Lower lobe of right lung (tissue), 2 donors: Measurements from ENCODE around the gene ARHGEF28. TPM values are rescaled to one million over a fixed set of nuclear protein-coding genes. Genes with fewer than 3 reads are reported as not detected.

Experiments used
- ATAC-seq, 2 donors: fragments of 200-7000 bp; cut with Tn5 transposase; one replicate each; pipeline ENCODE4 v1.9.1; 2020 to 2022; ENCODE audit warnings: mild to moderate bottlenecking in 2 of 2, moderate library complexity in 2 of 2
- DNase-seq: peaks from one replicate; pipeline ENCODE4 v3.0.0-alpha.2; 2020
- H3K27ac ChIP-seq: fragments of 200-600 bp; one replicate; pipeline ENCODE4 v1.8.0; 2022
- H3K27me3 ChIP-seq: fragments of 200-600 bp; one replicate; pipeline ENCODE4 v1.8.0; 2022; ENCODE audit warnings: low read depth
- H3K36me3 ChIP-seq: fragments of 200-600 bp; one replicate; pipeline ENCODE4 v1.8.0; 2022; ENCODE audit warnings: mild to moderate bottlenecking
- H3K4me1 ChIP-seq: fragments of 200-600 bp; one replicate; pipeline ENCODE4 v1.8.0; 2022
- H3K4me3 ChIP-seq: fragments of 200-600 bp; one replicate; pipeline ENCODE4 v1.8.0; 2022; ENCODE audit warnings: mild to moderate bottlenecking
- H3K9me3 ChIP-seq: fragments of 200-600 bp; one replicate; pipeline ENCODE4 v1.8.0; 2022
- intact Hi-C: fragments of 100-400 bp; cut with DNase I; formaldehyde crosslinking; loops from one replicate; pipeline ENCODE4 v1.11.0; 2022
- total RNA-seq: library from RNA; stranded (reverse); fragmentation: NEBNext Ultra II Directional; extraction: Animal tissue kit (Norgen Biotek cat#: 25700); gene quantifications from one replicate; pipeline ENCODE4 v1.2.1, GENCODE V29; 2021
- TF ChIP-seq, protein P1 (sequence below): fragments of 200-600 bp; IDR thresholded peaks from one replicate; pipeline ENCODE4 v1.8.0; 2022; ENCODE audit warnings: antibody characterized with exemption, mild to moderate bottlenecking
- donor health status: DM: no; HTN: yes; CAD: no; lungs with severe emphysema.

Gene ARHGEF28
- total RNA-seq, 1 donor from 2014 or later = 30.4 TPM

DNA sequence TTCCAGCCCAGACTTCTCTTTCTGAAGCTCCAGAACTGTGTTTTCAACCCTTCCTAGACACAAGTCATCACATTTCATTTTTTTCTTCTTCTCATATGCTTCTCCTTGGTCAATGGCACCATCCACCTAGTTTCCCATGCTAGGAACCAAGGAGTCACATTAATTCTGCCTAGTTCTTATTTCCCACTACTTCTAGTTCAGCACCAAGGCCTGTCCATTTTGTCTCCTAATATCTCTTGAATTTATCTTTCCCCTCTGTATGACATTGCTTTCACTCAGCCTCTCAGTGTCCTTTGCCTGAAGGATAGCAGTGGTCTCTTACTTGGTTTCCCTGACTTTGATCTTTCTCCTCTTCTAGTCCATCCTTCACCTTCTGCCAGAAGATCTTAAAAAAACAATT, 38.8 kb downstream of the ARHGEF28 start:
- intact Hi-C loops = no loop called here
- TF ChIP-seq, protein P1, sequence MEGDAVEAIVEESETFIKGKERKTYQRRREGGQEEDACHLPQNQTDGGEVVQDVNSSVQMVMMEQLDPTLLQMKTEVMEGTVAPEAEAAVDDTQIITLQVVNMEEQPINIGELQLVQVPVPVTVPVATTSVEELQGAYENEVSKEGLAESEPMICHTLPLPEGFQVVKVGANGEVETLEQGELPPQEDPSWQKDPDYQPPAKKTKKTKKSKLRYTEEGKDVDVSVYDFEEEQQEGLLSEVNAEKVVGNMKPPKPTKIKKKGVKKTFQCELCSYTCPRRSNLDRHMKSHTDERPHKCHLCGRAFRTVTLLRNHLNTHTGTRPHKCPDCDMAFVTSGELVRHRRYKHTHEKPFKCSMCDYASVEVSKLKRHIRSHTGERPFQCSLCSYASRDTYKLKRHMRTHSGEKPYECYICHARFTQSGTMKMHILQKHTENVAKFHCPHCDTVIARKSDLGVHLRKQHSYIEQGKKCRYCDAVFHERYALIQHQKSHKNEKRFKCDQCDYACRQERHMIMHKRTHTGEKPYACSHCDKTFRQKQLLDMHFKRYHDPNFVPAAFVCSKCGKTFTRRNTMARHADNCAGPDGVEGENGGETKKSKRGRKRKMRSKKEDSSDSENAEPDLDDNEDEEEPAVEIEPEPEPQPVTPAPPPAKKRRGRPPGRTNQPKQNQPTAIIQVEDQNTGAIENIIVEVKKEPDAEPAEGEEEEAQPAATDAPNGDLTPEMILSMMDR = no peak

DNA sequence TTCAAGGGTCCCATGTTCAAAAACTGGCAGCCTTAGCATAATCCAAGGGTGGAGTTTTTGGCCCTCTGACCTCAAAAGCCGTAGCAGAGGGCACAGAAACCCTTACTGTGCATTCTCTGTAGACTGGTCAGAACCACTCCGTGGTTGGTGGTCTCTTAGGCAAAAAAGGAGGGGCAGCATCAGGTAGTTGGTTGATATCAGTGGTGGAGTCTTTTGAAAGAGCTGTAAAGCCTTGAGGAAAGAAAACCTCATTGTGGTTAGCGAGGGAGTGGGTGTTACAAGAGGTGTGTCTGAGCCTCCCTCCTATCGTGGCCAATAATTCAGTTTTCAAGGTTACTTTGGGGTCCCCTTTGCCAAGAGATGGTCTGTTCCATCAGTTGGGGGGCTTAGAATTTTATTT, 40.9 kb downstream of the ARHGEF28 start:
- DNase-seq (no peak), ATAC-seq (no peak)
- TF ChIP-seq, protein P1 = no peak
- intact Hi-C loops = no loop called here
- Histone ChIP-seq H3K27ac (no peak overlapping the region), H3K4me1 (peaks cover 20% of the 10 kb centered on the region), H3K4me3 (no peak overlapping the region), H3K27me3 (no peaks in the 10 kb centered on the region), H3K36me3 (no peaks in the 10 kb centered on the region), H3K9me3 (no peaks in the 10 kb centered on the region)

More for the DNA sequence above, 38.8 kb downstream of the ARHGEF28 start:
- no peak overlapping the region for H3K27ac ChIP-seq
- ATAC-seq (no peak), DNase-seq (no peak)
- no peaks in the 10 kb centered on the region for H3K36me3 ChIP-seq
- H3K4me1 ChIP-seq = peaks cover 20% of the 10 kb centered on the region
- no peak overlapping the region for H3K4me3 ChIP-seq
- no peaks in the 10 kb centered on the region for H3K27me3 ChIP-seq
- H3K9me3 ChIP-seq = no peaks in the 10 kb centered on the region

DNA sequence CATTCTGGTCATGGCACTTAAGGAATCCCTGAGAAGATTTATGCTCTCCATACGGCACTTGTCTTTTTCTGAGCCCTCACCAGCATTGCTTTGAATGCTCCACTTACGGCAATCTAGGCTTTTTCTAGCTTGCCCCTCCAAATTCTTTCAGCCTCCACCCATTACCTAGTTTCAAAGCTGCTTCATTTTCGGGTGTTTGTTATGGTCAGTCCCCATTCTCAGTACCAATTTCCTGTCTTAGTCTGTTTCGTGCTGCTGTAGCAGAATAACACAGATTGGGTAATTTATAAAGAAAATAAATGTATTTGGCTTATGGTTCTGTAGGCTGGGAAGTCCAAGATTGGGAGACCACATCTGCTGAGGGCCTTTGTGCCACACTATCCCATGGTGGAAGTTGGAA, 42.0 kb downstream of the ARHGEF28 start:
- H3K36me3 ChIP-seq = no peaks in the 10 kb centered on the region
- peak overlapping the region; percentile 8 for H3K27ac ChIP-seq
- peaks cover 9% of the 10 kb centered on the region for H3K4me1 ChIP-seq
- DNase-seq = no peak
- intact Hi-C loops = no loop called here
- no peaks in the 10 kb centered on the region for H3K9me3 ChIP-seq
- TF ChIP-seq, protein P1 = no peak
- no peak overlapping the region for H3K4me3 ChIP-seq
- no peak for ATAC-seq
- no peaks in the 10 kb centered on the region for H3K27me3 ChIP-seq

DNA sequence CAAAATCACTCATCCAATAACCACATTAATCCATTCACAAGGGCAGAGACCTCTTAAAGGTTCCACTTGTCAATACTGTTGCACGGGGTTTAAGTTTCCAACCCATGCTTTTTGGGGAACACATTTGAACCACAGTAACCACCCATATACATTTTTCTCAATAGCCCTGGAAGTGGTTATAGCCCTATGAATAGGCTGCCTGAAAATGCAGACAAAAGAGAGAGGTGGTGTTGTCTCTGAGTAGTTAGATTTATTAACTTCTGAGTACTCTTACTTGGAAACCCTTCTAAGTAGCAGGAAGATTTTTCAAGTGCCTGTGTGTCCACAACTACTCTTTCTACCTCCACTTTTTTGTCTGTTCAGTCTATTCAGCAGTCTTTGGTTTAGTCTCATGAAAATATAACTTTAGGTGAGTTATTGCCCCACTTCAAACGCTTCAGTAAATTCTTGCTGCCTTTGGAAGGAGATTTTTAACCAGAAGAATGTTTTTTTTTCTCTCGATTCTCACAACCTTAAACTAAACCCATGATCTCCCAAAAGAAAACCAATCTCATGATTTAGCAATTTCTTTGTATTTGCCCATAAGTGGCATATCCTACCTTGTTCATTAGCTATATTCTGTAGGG, 42.6 kb downstream of the ARHGEF28 start:
- Histone ChIP-seq H3K27ac (no peak overlapping the region), H3K4me1 (peaks cover 12% of the 10 kb centered on the region), H3K36me3 (no peaks in the 10 kb centered on the region), H3K27me3 (no peaks in the 10 kb centered on the region), H3K9me3 (no peaks in the 10 kb centered on the region), H3K4me3 (no peak overlapping the region)
- DNase-seq = no peak
- intact Hi-C loops = no loop called here
- ATAC-seq = no peak
- TF ChIP-seq, protein P1 = no peak

DNA sequence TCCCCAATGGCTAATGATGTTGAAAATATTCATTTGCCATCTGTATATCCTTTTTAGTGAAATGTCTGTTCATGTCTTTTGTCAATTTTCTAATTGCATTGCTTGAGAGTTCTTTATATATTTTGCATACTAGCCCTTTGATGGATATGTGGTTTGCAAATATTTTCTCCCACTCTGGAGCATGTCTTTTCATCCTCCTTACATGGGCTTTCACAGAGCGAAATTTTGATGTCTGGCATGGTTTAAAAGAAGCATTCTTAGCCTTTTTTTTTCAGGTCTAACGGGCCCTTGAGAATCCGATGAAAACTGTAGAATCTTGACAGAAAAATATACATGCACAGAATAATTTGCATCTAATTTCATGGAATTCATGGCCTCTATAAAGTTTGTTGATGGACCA, 44.7 kb downstream of the ARHGEF28 start:
- no peak overlapping the region for H3K4me3 ChIP-seq
- intact Hi-C loops = no loop called here
- no peak overlapping the region for H3K27ac ChIP-seq
- no peaks in the 10 kb centered on the region for H3K36me3 ChIP-seq
- no peaks in the 10 kb centered on the region for H3K9me3 ChIP-seq
- no peaks in the 10 kb centered on the region for H3K27me3 ChIP-seq
- no peak for ATAC-seq
- TF ChIP-seq, protein P1 = no peak
- peaks cover 22% of the 10 kb centered on the region for H3K4me1 ChIP-seq
- DNase-seq = no peak
